Activated gamma-delta T cell treated with Interleukin-2 at 50 U/mL for 16 hours (primary cell): ENCODE measurements around the gene PEX11A.

Experiments used
- DNase-seq: peaks from one replicate; pipeline ENCODE4 v3.0.0-alpha.2; 2020

Gene PEX11A

GRCh38 chr15:89654847-89655805 lies 35.4 kb downstream of the PEX11A start, which contains the start of gene KIF7:
KIF7 (minus strand) TSS chr15:89655467; CDS start chr15:89652930, 2,537 bp downstream.
- DNase-seq, result no peak

- no peak for DNase-seq
These were observed 36.2 kb downstream of the PEX11A start for GRCh38 chr15:89654301-89654761.

- no peak for DNase-seq
These were observed 37.0 kb downstream of the PEX11A start for GRCh38 chr15:89653578-89653977.

GRCh38 chr15:89652666-89653065 lies 37.9 kb downstream of the PEX11A start:
- no peak for DNase-seq

- no peak for DNase-seq
These were observed 38.4 kb downstream of the PEX11A start for GRCh38 chr15:89652131-89652530.

GRCh38 chr15:89649716-89650115 lies 40.8 kb downstream of the PEX11A start:
- DNase-seq, result no peak

- no peak for DNase-seq
These were observed 41.4 kb downstream of the PEX11A start for GRCh38 chr15:89649013-89649625.

- no peak for DNase-seq
These were observed 42.2 kb downstream of the PEX11A start for GRCh38 chr15:89648106-89649012.

- DNase-seq, result peak; percentile 52
These were observed 43.2 kb downstream of the PEX11A start for GRCh38 chr15:89647191-89647851.

GRCh38 chr15:89646416-89647141 lies 44.0 kb downstream of the PEX11A start:
- DNase-seq, result no peak

GRCh38 chr15:89645680-89646079 lies 44.9 kb downstream of the PEX11A start:
- no peak for DNase-seq

- no peak for DNase-seq
These were observed 48.4 kb downstream of the PEX11A start for GRCh38 chr15:89642106-89642505.

- no peak for DNase-seq
These were observed 49.5 kb downstream of the PEX11A start for GRCh38 chr15:89641053-89641452.

GRCh38 chr15:89640245-89640644 lies 50.3 kb downstream of the PEX11A start:
- no peak for DNase-seq

GRCh38 chr15:89633585-89633984 lies 57.0 kb downstream of the PEX11A start:
- DNase-seq, result no peak

- no peak for DNase-seq
These were observed 57.8 kb downstream of the PEX11A start for GRCh38 chr15:89632563-89633430.

- no peak for DNase-seq
These were observed 58.7 kb downstream of the PEX11A start for GRCh38 chr15:89631902-89632264.
